Measurements from ENCODE around the gene RNF128. TPM values are rescaled to one million over a fixed set of nuclear protein-coding genes. Genes with fewer than 3 reads are reported as not detected.
"Not testable (repeated sequence)": the region's sequence is repeated elsewhere in the genome, so short reads cannot be mapped to it uniquely, and the experiment has no call there.

The RNF128 gene
- total RNA-seq, 4 donors from 2014 or later = under 0.01 to 0.17 (median 0.13) TPM; not detected in 1

- Histone ChIP-seq H3K27ac (replicated peaks in 1 of 4) (no peak overlapping the region), H3K4me1 (no peaks in the 10 kb centered on the region), H3K9me3 (peaks cover 0 to 10% (median 0%) of the 10 kb centered on the region in 4 donors), H3K4me3 (no peak overlapping the region), H3K27me3 (peaks cover 0 to 5% (median 0%) of the 10 kb centered on the region in 4 donors), H3K36me3 (no peaks in the 10 kb centered on the region)
- intact Hi-C loops (cut with DNase I) = no loop called here
- no peak for DNase-seq (ENCODE audit: extremely low spot score)
- TF ChIP-seq POLR2A (IDR thresholded peaks at IDR 0.05; ENCODE audit: low read depth) (no peak), CTCF (IDR thresholded peaks at IDR 0.05) (no peak), POLR2AphosphoS5 (IDR thresholded peaks at IDR 0.05) (no peak), EP300 (IDR thresholded peaks at IDR 0.05) (no peak)
- 79% methylated on average over 1 of the region's 1 CpG for WGBS
These were observed 25.7 kb downstream of the RNF128 start for GRCh38 chrX:106752101-106752678.

- intact Hi-C loops (cut with DNase I); H3K27me3 ChIP-seq; H3K36me3 ChIP-seq; H3K4me3 ChIP-seq; H3K4me1 ChIP-seq; DNase-seq (ENCODE audit: extremely low spot score); H3K27ac ChIP-seq (replicated peaks in 1 of 4); H3K9me3 ChIP-seq: not testable (repeated sequence)
- 53% methylated on average over 1 of the region's 1 CpG for WGBS
These were observed 42.8 kb downstream of the RNF128 start for GRCh38 chrX:106769288-106769687.

- TF ChIP-seq POLR2A (IDR thresholded peaks at IDR 0.05; ENCODE audit: low read depth) (no peak), CTCF (IDR thresholded peaks at IDR 0.05) (no peak)
- intact Hi-C loops (cut with DNase I) = no loop called here
- 63% methylated on average over 2 of the region's 2 CpGs for WGBS
- Histone ChIP-seq H3K27me3 (no peaks in the 10 kb centered on the region), H3K4me3 (no peak overlapping the region), H3K36me3 (no peaks in the 10 kb centered on the region), H3K27ac (replicated peaks in 1 of 4) (no peak overlapping the region), H3K4me1 (no peaks in the 10 kb centered on the region), H3K9me3 (no peaks in the 10 kb centered on the region)
- DNase-seq (ENCODE audit: extremely low spot score) = no peak
These were observed 48.5 kb downstream of the RNF128 start for GRCh38 chrX:106774981-106775380.

- intact Hi-C loops (cut with DNase I) = no loop called here
- WGBS = 31% methylated on average over 2 of the region's 2 CpGs
These were observed 53.8 kb downstream of the RNF128 start for GRCh38 chrX:106780264-106780663.

More at GRCh38 chrX:106780264-106780663, 53.8 kb downstream of the RNF128 start:
- H3K27me3 ChIP-seq = peaks cover 0 to 11% (median 0%) of the 10 kb centered on the region in 4 donors
- H3K36me3 ChIP-seq = no peaks in the 10 kb centered on the region
- no peaks in the 10 kb centered on the region for H3K9me3 ChIP-seq
- TF ChIP-seq EP300 (IDR thresholded peaks at IDR 0.05) (no peak), CTCF (IDR thresholded peaks at IDR 0.05) (no peak), POLR2A (IDR thresholded peaks at IDR 0.05; ENCODE audit: low read depth) (no peak), POLR2AphosphoS5 (IDR thresholded peaks at IDR 0.05) (no peak)
- no peaks in the 10 kb centered on the region for H3K4me1 ChIP-seq
- no peak overlapping the region for H3K4me3 ChIP-seq
- no peak overlapping the region for H3K27ac ChIP-seq (replicated peaks in 1 of 4)
- no peak for DNase-seq (ENCODE audit: extremely low spot score)
